HepG2 (cell line): ENCODE results near the gene AGAP1. TPM values are rescaled to one million over a fixed set of nuclear protein-coding genes. Genes with fewer than 3 reads are reported as not detected.
A peak's percentile ranks its signal among the peaks of the same experiment; 100 is the strongest.

Experiments
- ATF5 ChIP-seq: sonication (generic); formaldehyde crosslinking; IDR thresholded peaks from 2 replicates; pipeline ENCODE4 v1.4.0; 2020; ENCODE audit warnings: mild to moderate bottlenecking, low read depth, missing genetic modification reagents
- ELF3 ChIP-seq: IDR thresholded peaks from 2 replicates; pipeline ENCODE4 v1.6.1; 2016; ENCODE audit warnings: missing genetic modification reagents, missing compliant biosample characterization
- FOXJ3 ChIP-seq: sonication (generic); formaldehyde crosslinking; IDR thresholded peaks from 2 replicates; pipeline ENCODE4 v1.4.0; 2020; ENCODE audit warnings: missing genetic modification reagents, mild to moderate bottlenecking, borderline replicate concordance
- GATAD1 ChIP-seq: IDR thresholded peaks from 2 replicates; pipeline ENCODE4 v1.6.1; 2016; ENCODE audit warnings: missing genetic modification reagents, missing compliant biosample characterization
- GTF3A ChIP-seq: sonication (generic); formaldehyde crosslinking; conservative IDR thresholded peaks from 2 replicates; pipeline ENCODE4 v1.4.0; 2020; ENCODE audit warnings: mild to moderate bottlenecking, missing genetic modification reagents
- HDAC6 ChIP-seq: fragments of 200-600 bp; sonication (generic); IDR thresholded peaks from 2 replicates; pipeline ENCODE4 v1.7.0; 2017; ENCODE audit warnings: mild to moderate bottlenecking, antibody characterized with exemption, low read length, low read depth
- HMGXB4 ChIP-seq, 2 experiments: sonication (generic) in 1 of 2; formaldehyde crosslinking in 1 of 2; IDR thresholded peaks; 2 replicates each; pipeline versions ENCODE4 v1.4.0 to v1.6.1; 2018 to 2020; ENCODE audit warnings: missing genetic modification reagents in 2 of 2, borderline replicate concordance in 1 of 2, low read depth in 1 of 2, mild to moderate bottlenecking in 1 of 2, missing biosample characterization in 1 of 2
- IRF9 ChIP-seq: sonication (generic); formaldehyde crosslinking; IDR thresholded peaks from 2 replicates; pipeline ENCODE4 v1.8.0; 2022; ENCODE audit warnings: missing genetic modification reagents, mild to moderate bottlenecking, borderline replicate concordance
- ISX ChIP-seq: sonication (generic); formaldehyde crosslinking; conservative IDR thresholded peaks from 2 replicates; pipeline ENCODE4 v1.5.0; 2020; ENCODE audit warnings: missing genetic modification reagents
- KLF11 ChIP-seq: IDR thresholded peaks from 2 replicates; pipeline ENCODE4 v1.6.1; 2016; ENCODE audit warnings: missing compliant biosample characterization
- NCOA2 ChIP-seq: sonication (generic); formaldehyde crosslinking; IDR thresholded peaks from 2 replicates; pipeline ENCODE4 v1.8.0; 2022; ENCODE audit warnings: inconsistent platforms
- SMYD3 ChIP-seq: sonication (generic); formaldehyde crosslinking; IDR thresholded peaks from 2 replicates; pipeline ENCODE4 v1.8.1; 2023; ENCODE audit warnings: mild to moderate bottlenecking, missing genetic modification reagents
- SP140L ChIP-seq: sonication (generic); formaldehyde crosslinking; IDR thresholded peaks from 2 replicates; pipeline ENCODE4 v1.4.0; 2020; ENCODE audit warnings: missing genetic modification reagents, borderline replicate concordance
- ZKSCAN8 ChIP-seq: IDR thresholded peaks from 2 replicates; pipeline ENCODE4 v1.6.1; 2016; ENCODE audit warnings: borderline replicate concordance, missing genetic modification reagents, missing compliant biosample characterization
- ZMAT3 ChIP-seq: sonication (generic); formaldehyde crosslinking; conservative IDR thresholded peaks from 2 replicates; pipeline ENCODE4 v1.7.0; 2021; ENCODE audit warnings: missing genetic modification reagents
- ZNF234 ChIP-seq: sonication (generic); formaldehyde crosslinking; conservative IDR thresholded peaks from 2 replicates; pipeline ENCODE4 v1.5.1; 2020; ENCODE audit warnings: mild to moderate bottlenecking, missing genetic modification reagents
- ZNF367 ChIP-seq: sonication (generic); formaldehyde crosslinking; IDR thresholded peaks from 2 replicates; pipeline ENCODE4 v1.4.0; 2020; ENCODE audit warnings: missing genetic modification reagents, borderline replicate concordance
- ZNF614 ChIP-seq: IDR thresholded peaks from 2 replicates; pipeline ENCODE4 v1.6.1; 2018; ENCODE audit warnings: missing biosample characterization, missing genetic modification reagents, inconsistent platforms, borderline replicate concordance
- ZNF746 ChIP-seq: sonication (generic); formaldehyde crosslinking; IDR thresholded peaks from 2 replicates; pipeline ENCODE4 v1.8.0; 2022; ENCODE audit warnings: mild to moderate bottlenecking, missing genetic modification reagents
- polyA plus RNA-seq, 8 experiments: library from polyadenylated mRNA; depleted of rRNA in 3 of 8; stranded (reverse) in 7 of 8; unstranded in 1 of 8; fragments of >200 nt; fragmentation: Illumina TruSeq in 4 of 8; extraction: Trizol in 4 of 8; gene quantifications; 2 replicates each; pipeline versions ENCODE4 v1.2.1 to v1.2.3, GENCODE V29; 2011 to 2016; ENCODE audit warnings: low read depth in 4 of 8, missing spikeins in 1 of 8, mixed read lengths in 1 of 8; ENCODE audit not compliant: insufficient read depth in 1 of 8
- total RNA-seq, 5 experiments: library from RNA; depleted of rRNA; stranded (reverse); fragments of >200 nt; fragmentation: Illumina TruSeq; extraction: Trizol; gene quantifications; 2 replicates each; pipeline ENCODE4 v1.2.3, GENCODE V29; 2016; ENCODE audit warnings: low read depth in 1 of 5
- TF ChIP-seq, protein P1 (sequence below): sonication (generic); formaldehyde crosslinking; IDR thresholded peaks from 2 replicates; pipeline ENCODE4 v1.4.0; 2020; ENCODE audit warnings: missing genetic modification reagents, low read depth, mild to moderate bottlenecking, borderline replicate concordance
- TF ChIP-seq, protein P2 (sequence below), 2 experiments: sonication (generic) in 1 of 2; formaldehyde crosslinking in 1 of 2; IDR thresholded peaks; 2 replicates each; pipeline versions ENCODE4 v1.5.1 to v1.6.1; 2011 to 2020; ENCODE audit warnings: borderline replicate concordance in 1 of 2, low read depth in 1 of 2, low read length in 1 of 2, mild to moderate bottlenecking in 1 of 2, missing genetic modification reagents in 1 of 2, moderate library complexity in 1 of 2
- TF ChIP-seq, protein P3 (sequence below): fragments of 450-650 bp; IDR thresholded peaks from 2 replicates; pipeline ENCODE4 v1.6.1; 2016

AGAP1 gene
- total and polyA plus RNA-seq, 2 of the 13 experiments (the other 11 are each of a cell fraction or from before 2014, with no cell fraction given), result 21.2 to 32.7 TPM

DNA sequence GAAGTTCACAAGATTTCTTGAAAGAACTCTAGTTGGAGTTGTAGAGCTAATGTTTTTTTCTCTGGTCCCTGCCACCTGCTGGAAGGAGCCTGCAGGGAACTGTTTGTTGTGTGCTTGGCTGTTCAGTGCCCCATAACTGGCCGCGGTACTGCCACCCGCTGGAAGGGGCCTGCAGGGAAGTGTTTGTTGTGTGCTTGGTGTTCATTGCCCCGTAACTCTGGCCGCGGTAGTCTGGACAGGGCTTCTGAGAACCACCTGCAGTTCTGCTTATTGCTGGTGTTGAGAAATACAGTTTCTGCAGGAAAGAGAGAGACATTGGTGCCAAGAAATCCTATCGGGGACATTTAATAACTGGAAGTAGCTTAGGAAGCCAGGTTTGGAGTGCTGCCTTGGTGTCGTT is 58.1 kb downstream of the AGAP1 start (continued):
- TF ChIP-seq, protein P1, sequence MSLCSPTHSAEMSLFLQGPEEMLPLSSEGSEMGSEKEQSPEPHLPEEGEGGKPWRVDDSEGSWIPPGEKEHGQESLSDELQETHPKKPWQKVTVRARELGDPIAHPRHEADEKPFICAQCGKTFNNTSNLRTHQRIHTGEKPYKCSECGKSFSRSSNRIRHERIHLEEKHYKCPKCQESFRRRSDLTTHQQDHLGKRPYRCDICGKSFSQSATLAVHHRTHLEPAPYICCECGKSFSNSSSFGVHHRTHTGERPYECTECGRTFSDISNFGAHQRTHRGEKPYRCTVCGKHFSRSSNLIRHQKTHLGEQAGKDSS (CRISPR knock-in tag), result peak; percentile 58; the same call in 1 of the 2 replicates
- no peak for TF ChIP-seq ATF5 (CRISPR knock-in tag)
- TF ChIP-seq HDAC6, result no peak
- TF ChIP-seq ZNF746 (CRISPR knock-in tag), result no peak
- no peak for TF ChIP-seq ZNF234 (CRISPR knock-in tag)
- peak; percentile 55; the same call in 1 of the 2 replicates for TF ChIP-seq ZKSCAN8 (CRISPR knock-in tag)
- TF ChIP-seq SMYD3 (CRISPR knock-in tag), result no peak
- TF ChIP-seq ISX, result no peak
- TF ChIP-seq, protein P2, sequence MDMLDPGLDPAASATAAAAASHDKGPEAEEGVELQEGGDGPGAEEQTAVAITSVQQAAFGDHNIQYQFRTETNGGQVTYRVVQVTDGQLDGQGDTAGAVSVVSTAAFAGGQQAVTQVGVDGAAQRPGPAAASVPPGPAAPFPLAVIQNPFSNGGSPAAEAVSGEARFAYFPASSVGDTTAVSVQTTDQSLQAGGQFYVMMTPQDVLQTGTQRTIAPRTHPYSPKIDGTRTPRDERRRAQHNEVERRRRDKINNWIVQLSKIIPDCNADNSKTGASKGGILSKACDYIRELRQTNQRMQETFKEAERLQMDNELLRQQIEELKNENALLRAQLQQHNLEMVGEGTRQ (IDR thresholded peaks at IDR 0.05; ENCODE audit: low read depth, low read length), result no peak
- TF ChIP-seq, protein P2 (CRISPR knock-in tag; IDR thresholded peaks at IDR 0.05; ENCODE audit: borderline replicate concordance), result no peak
- 0 out of 2 replicates have a peak, but pooled peaks have one; percentile 40 for TF ChIP-seq GATAD1 (CRISPR knock-in tag)
- TF ChIP-seq, protein P3, sequence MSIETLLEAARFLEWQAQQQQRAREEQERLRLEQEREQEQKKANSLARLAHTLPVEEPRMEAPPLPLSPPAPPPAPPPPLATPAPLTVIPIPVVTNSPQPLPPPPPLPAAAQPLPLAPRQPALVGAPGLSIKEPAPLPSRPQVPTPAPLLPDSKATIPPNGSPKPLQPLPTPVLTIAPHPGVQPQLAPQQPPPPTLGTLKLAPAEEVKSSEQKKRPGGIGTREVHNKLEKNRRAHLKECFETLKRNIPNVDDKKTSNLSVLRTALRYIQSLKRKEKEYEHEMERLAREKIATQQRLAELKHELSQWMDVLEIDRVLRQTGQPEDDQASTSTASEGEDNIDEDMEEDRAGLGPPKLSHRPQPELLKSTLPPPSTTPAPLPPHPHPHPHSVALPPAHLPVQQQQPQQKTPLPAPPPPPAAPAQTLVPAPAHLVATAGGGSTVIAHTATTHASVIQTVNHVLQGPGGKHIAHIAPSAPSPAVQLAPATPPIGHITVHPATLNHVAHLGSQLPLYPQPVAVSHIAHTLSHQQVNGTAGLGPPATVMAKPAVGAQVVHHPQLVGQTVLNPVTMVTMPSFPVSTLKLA, result no peak
- peak; percentile 65 for TF ChIP-seq ELF3 (CRISPR knock-in tag)
- TF ChIP-seq FOXJ3, result peak; percentile 61; the same call in 1 of the 2 replicates
- peak; percentile 62; the same call in 1 of the 2 replicates for TF ChIP-seq ZMAT3 (CRISPR knock-in tag)
- TF ChIP-seq ZNF614 (CRISPR knock-in tag), result peak; percentile 48; the same call in 1 of the 2 replicates
- TF ChIP-seq SP140L, result no peak
- TF ChIP-seq IRF9, result no peak
- TF ChIP-seq KLF11 (CRISPR knock-in tag), result no peak
- TF ChIP-seq ZNF367 (CRISPR knock-in tag), result no peak
- peak; percentile 72 to 81; a peak in 3 of 4 replicates for TF ChIP-seq HMGXB4 (CRISPR knock-in tag; IDR thresholded peaks at IDR 0.05; ENCODE audit: borderline replicate concordance in 1 of 2, low read depth in 1 of 2)
- TF ChIP-seq GTF3A, result no peak
- TF ChIP-seq NCOA2, result 0 out of 2 replicates have a peak, but pooled peaks have one; percentile 11
